SH-SY5Y (cell line): Measurements from ENCODE around the gene EPB41.

ENCODE experiments used
- GATA2 ChIP-seq: IDR thresholded peaks from 2 replicates; pipeline ENCODE4 v1.6.1; 2011; ENCODE audit warnings: mild to moderate bottlenecking, low read depth, low read length
- GATA3 ChIP-seq: IDR thresholded peaks from 2 replicates; pipeline ENCODE4 v1.6.1; 2011; ENCODE audit warnings: low read depth, mild to moderate bottlenecking, low read length, moderate library complexity

GRCh38 chr1:29002792-29003191, 88.4 kb downstream of the EPB41 start:
- TF ChIP-seq GATA2 (no peak), GATA3 (no peak)
